ENCODE measurements around the gene INAFM1. TPM values are rescaled to one million over a fixed set of nuclear protein-coding genes. Genes with fewer than 3 reads are reported as not detected.

The INAFM1 gene
- total RNA-seq, 2 donors from 2014 or later = 28.2 to 38.6 TPM

DNA sequence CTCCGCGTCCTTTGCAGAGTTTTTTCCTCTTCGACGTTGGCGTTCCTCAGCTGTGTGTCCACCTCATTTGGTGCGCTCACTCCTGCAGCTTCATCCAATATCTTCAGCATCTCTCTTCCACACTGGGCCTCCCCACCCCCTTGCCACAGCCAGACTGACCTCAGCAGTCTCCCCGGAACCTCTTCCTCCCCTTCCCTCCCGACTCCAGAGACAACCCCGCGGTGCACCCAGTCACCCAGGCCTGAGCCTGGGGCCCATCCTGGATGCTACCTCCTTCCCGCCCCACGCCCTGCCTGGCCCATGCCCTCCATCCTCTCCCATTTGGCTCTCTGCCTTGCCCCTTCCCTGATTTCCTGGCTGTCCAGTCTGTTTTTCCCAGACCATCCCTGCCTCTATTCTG lies 49.2 kb downstream of the INAFM1 start:
- DNase-seq (ENCODE audit: low spot score) = no peak
- intact Hi-C loops (cut with DNase I) = no loop called here

DNA sequence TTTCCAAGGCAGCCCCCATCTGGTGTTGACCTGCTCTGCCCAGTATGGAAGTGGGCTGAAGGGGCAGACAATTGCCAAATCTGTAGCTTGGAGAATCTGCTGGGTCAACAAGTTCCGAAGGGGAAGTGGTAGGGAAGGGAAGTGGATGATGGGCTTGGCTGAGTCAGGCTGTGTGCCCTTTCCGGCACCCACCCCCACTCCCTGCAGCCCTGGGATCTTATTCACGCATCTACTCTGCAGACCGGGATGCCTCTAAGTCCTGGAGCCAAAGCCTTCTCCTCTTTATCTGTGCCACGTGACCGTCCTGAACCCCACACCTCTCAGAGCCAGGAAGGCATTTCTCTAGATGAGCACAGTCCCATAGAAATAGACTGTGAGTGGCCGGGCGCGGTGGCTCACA lies 49.8 kb downstream of the INAFM1 start:
- DNase-seq (ENCODE audit: low spot score) = no peak
- intact Hi-C loops (cut with DNase I) = no loop called here

Small RNA genes lying within 50 kb of the gene (microRNA-seq; reads per million reads assigned to microRNA genes)
- gene MIR3190 (ENCODE audit: borderline microRNAs expressed in 2 of 2) = 0 reads per million in 2 donors
- 0 reads per million in 2 donors for gene MIR3191 (ENCODE audit: borderline microRNAs expressed in 2 of 2)

Other genes starting within 250 kb of the INAFM1 start
- gene TMEM160, start 226.3 kb upstream of the INAFM1 start, total RNA-seq = 10 to 100 TPM; 23.8 to 25.2 TPM
- gene ZC3H4, start 161.1 kb upstream of the INAFM1 start, total RNA-seq = 10 to 100 TPM; 33.6 to 39.5 TPM
- gene SAE1, start 144.1 kb upstream of the INAFM1 start, total RNA-seq = 10 to 100 TPM; 55.9 to 57.4 TPM
- gene BBC3, start 43.7 kb upstream of the INAFM1 start, total RNA-seq = 1 to 10 TPM; 3.7 to 4.2 TPM
- 10 to 100 TPM; 31.6 to 33.5 TPM for gene CCDC9, start 18.4 kb upstream of the INAFM1 start, total RNA-seq
- 10 to 100 TPM; 30.6 to 33.4 TPM for gene C5AR1, start 35.0 kb downstream of the INAFM1 start, total RNA-seq
- 1 to 10 TPM; 2.7 to 8.2 TPM for gene C5AR2, start 57.3 kb downstream of the INAFM1 start, total RNA-seq
- 1 to 10 TPM; 7.7 to 7.9 TPM for gene DHX34, start 74.4 kb downstream of the INAFM1 start, total RNA-seq
- gene MEIS3, start 144.6 kb downstream of the INAFM1 start, total RNA-seq = 10 to 100 TPM; 24.3 to 26.0 TPM
- under 1 TPM; 0.56 to 0.67 TPM for gene SLC8A2, start 197.0 kb downstream of the INAFM1 start, total RNA-seq
- gene KPTN, start 209.3 kb downstream of the INAFM1 start, total RNA-seq = 1 to 10 TPM; 6.5 to 7.9 TPM
- 10 to 100 TPM; 75.8 to 83.8 TPM for gene NAPA, start 240.2 kb downstream of the INAFM1 start, total RNA-seq